Measurements from ENCODE around the gene LYPD6B. TPM values are rescaled to one million over a fixed set of nuclear protein-coding genes. Genes with fewer than 3 reads are reported as not detected.
A peak's percentile ranks its signal among the peaks of the same experiment; 100 is the strongest.

Gene LYPD6B
- total RNA-seq, 4 donors from 2014 or later, result 0.49 to 0.54 TPM; not detected in 2

- TF ChIP-seq CTCF (IDR thresholded peaks at IDR 0.05) (no peak), POLR2AphosphoS5 (IDR thresholded peaks at IDR 0.05) (no peak), EP300 (IDR thresholded peaks at IDR 0.05) (no peak), POLR2A (IDR thresholded peaks at IDR 0.05) (no peak)
Measured at GRCh38 chr2:149050188-149050587, 11.7 kb downstream of the LYPD6B start.

GRCh38 chr2:149055751-149056150 is 17.3 kb downstream of the LYPD6B start:
- H3K36me3 ChIP-seq, result no peaks in the 10 kb centered on the region
- no peak for ATAC-seq
- no peaks in the 10 kb centered on the region for H3K9me3 ChIP-seq
- H3K27me3 ChIP-seq, result peaks cover 4% of the 10 kb centered on the region
- 8% methylated on average over 1 of the region's 1 CpG; no CpG with 5 or more reads in 1 of the 2 donors for WGBS, 2 donors (ENCODE audit: low coverage in 1 of 2)
- H3K27ac ChIP-seq, result no peak overlapping the region
- H3K4me3 ChIP-seq, result no peak overlapping the region
- TF ChIP-seq CTCF (IDR thresholded peaks at IDR 0.05), result no peak
- no peak for TF ChIP-seq POLR2AphosphoS5 (IDR thresholded peaks at IDR 0.05)
- TF ChIP-seq EP300 (IDR thresholded peaks at IDR 0.05), result no peak
- TF ChIP-seq POLR2A (IDR thresholded peaks at IDR 0.05), result no peak
- no peaks in the 10 kb centered on the region for H3K4me1 ChIP-seq

More at GRCh38 chr2:149050188-149050587, 11.7 kb downstream of the LYPD6B start:
- 46 to 67% methylated on average over 5 to 6 of the region's 6 CpGs for WGBS, 2 donors (ENCODE audit: low coverage in 1 of 2)
- H3K27me3 ChIP-seq, result no peaks in the 10 kb centered on the region
- no peak overlapping the region for H3K27ac ChIP-seq
- H3K36me3 ChIP-seq, result no peaks in the 10 kb centered on the region
- peaks cover 0 to 27% (median 0%) of the 10 kb centered on the region in 3 donors for H3K9me3 ChIP-seq
- no peaks in the 10 kb centered on the region for H3K4me1 ChIP-seq
- no peak overlapping the region for H3K4me3 ChIP-seq
- peak; percentile 50 for ATAC-seq

DNA sequence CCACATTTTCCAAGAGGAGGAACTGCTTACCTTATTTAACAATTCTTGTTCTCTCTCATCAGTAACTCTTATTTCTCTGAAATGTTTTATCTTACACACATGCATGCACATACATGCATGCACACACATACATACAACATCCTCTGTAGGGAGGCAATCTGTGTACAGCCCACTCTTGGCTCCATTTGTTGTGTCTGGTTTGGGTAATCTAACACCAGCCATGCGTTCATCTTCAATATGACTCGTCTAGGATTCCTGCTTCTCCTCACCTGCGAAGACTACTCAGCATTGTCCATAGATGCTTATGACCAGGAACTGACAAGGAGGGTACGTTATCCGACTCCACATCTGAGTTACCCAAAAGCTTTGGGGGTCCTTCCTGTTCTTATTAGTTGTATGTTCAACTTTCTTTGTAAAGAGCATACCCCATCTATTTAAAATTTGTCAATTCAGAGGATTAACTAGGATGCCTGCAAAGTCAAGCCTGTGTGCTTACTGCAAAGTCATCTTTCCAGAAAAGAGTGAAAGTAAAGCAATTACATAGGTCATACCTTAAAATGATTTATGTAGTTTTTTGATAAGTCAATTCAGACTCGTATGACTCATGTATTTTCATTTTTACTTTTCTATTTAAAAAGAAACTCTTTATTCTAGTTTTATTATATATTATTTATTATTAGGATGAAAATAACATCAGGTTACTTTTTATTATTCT is 18.2 kb downstream of the LYPD6B start:
- H3K36me3 ChIP-seq, result no peaks in the 10 kb centered on the region
- H3K4me1 ChIP-seq, result no peaks in the 10 kb centered on the region
- no peaks in the 10 kb centered on the region for H3K9me3 ChIP-seq
- no peak overlapping the region for H3K4me3 ChIP-seq
- 71 to 81% methylated on average over 6 of the region's 6 CpGs for WGBS, 2 donors (ENCODE audit: low coverage in 1 of 2)
- no peak overlapping the region for H3K27ac ChIP-seq
- no peak for ATAC-seq
- TF ChIP-seq POLR2AphosphoS5 (IDR thresholded peaks at IDR 0.05) (no peak), EP300 (IDR thresholded peaks at IDR 0.05) (no peak), POLR2A (IDR thresholded peaks at IDR 0.05) (no peak)
- peaks cover 4% of the 10 kb centered on the region for H3K27me3 ChIP-seq

DNA sequence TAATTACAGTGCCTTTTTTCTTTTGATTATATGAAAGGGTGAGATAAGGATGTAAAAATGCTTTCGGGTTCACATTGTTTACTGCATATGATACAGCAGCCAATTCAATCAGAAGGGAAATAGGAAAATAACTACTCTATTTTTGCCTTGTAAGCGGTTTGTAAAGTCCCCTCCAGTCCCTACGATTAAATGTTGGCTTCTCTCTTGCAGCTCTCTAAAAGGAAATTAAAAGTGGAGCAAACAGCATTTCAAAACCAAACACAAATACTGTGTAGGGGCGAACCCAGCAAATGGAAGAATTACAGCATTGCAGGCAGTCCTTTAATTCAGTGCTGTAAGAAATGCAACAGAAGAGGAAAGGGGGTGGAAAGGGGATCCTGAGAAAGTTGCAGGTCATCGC is 18.9 kb downstream of the LYPD6B start:
- no peaks in the 10 kb centered on the region for H3K9me3 ChIP-seq
- H3K4me1 ChIP-seq, result no peaks in the 10 kb centered on the region
- H3K27me3 ChIP-seq, result peaks cover 4% of the 10 kb centered on the region
- H3K4me3 ChIP-seq, result no peak overlapping the region
- 11 to 44% methylated on average over 5 of the region's 5 CpGs for WGBS, 2 donors (ENCODE audit: low coverage in 1 of 2)
- TF ChIP-seq POLR2A (IDR thresholded peaks at IDR 0.05) (no peak), CTCF (IDR thresholded peaks at IDR 0.05) (no peak), EP300 (IDR thresholded peaks at IDR 0.05) (no peak), POLR2AphosphoS5 (IDR thresholded peaks at IDR 0.05) (no peak)
- no peaks in the 10 kb centered on the region for H3K36me3 ChIP-seq
- no peak for ATAC-seq
- no peak overlapping the region for H3K27ac ChIP-seq

GRCh38 chr2:149058936-149059335 is 20.4 kb downstream of the LYPD6B start:
- no peak for TF ChIP-seq POLR2AphosphoS5 (IDR thresholded peaks at IDR 0.05)
- H3K9me3 ChIP-seq, result no peaks in the 10 kb centered on the region
- no peak for ATAC-seq
- no peaks in the 10 kb centered on the region for H3K36me3 ChIP-seq
- no peaks in the 10 kb centered on the region for H3K4me1 ChIP-seq
- no peak overlapping the region for H3K4me3 ChIP-seq
- peaks cover 4% of the 10 kb centered on the region for H3K27me3 ChIP-seq
- 89 to 100% methylated on average over 1 to 3 of the region's 5 CpGs for WGBS, 2 donors (ENCODE audit: low coverage in 1 of 2)
- no peak overlapping the region for H3K27ac ChIP-seq

- ATAC-seq, result no peak
- no peaks in the 10 kb centered on the region for H3K9me3 ChIP-seq
- peaks cover 4% of the 10 kb centered on the region for H3K27me3 ChIP-seq
- no peaks in the 10 kb centered on the region for H3K36me3 ChIP-seq
- no peak overlapping the region for H3K4me3 ChIP-seq
- WGBS, 2 donors (ENCODE audit: low coverage in 1 of 2), result 86 to 100% methylated on average over 1 of the region's 1 CpG
- no peak for TF ChIP-seq EP300 (IDR thresholded peaks at IDR 0.05)
- no peak for TF ChIP-seq CTCF (IDR thresholded peaks at IDR 0.05)
- no peak for TF ChIP-seq POLR2AphosphoS5 (IDR thresholded peaks at IDR 0.05)
- no peak for TF ChIP-seq POLR2A (IDR thresholded peaks at IDR 0.05)
- no peak overlapping the region for H3K27ac ChIP-seq
- H3K4me1 ChIP-seq, result peaks cover 0 to 4% (median 0%) of the 10 kb centered on the region in 3 donors
Measured at GRCh38 chr2:149059822-149060221, 21.3 kb downstream of the LYPD6B start.

All from gastroesophageal sphincter (tissue), 4 donors.